Thymus (tissue), 11 donors: Measurements from ENCODE around the gene COL10A1. TPM values are rescaled to one million over a fixed set of nuclear protein-coding genes. Genes with fewer than 3 reads are reported as not detected.

Experiments used
- DNase-seq, 9 donors: peaks; one replicate each; pipeline ENCODE4 v3.0.0-alpha.2; 2013; ENCODE audit warnings: low spot score in 9 of 9, low read depth in 6 of 9, missing footprints in 1 of 9
- H3K27ac ChIP-seq, 2 donors: one replicate each; pipeline ENCODE4 v1.5.1; 2013; ENCODE audit warnings: control low read depth in 1 of 2, low read depth in 1 of 2, low read length in 1 of 2, mild to moderate bottlenecking in 1 of 2, moderate library complexity in 1 of 2
- H3K27me3 ChIP-seq, 2 donors: one replicate each; pipeline ENCODE4 v1.5.1; 2013; ENCODE audit warnings: low read length in 1 of 2; ENCODE audit not compliant: control insufficient read depth in 2 of 2, insufficient read depth in 1 of 2
- H3K36me3 ChIP-seq, 2 donors: one replicate each; pipeline ENCODE4 v1.5.1; 2013; ENCODE audit warnings: low read length in 1 of 2, mild to moderate bottlenecking in 1 of 2, moderate library complexity in 1 of 2; ENCODE audit not compliant: control insufficient read depth in 2 of 2, insufficient read depth in 2 of 2
- H3K4me1 ChIP-seq, 2 donors: one replicate each; pipeline ENCODE4 v1.5.1; 2013; ENCODE audit warnings: low read length in 2 of 2; ENCODE audit not compliant: control insufficient read depth in 2 of 2, insufficient read depth in 2 of 2
- H3K4me3 ChIP-seq, 2 donors: one replicate each; pipeline ENCODE4 v1.5.1; 2013; ENCODE audit warnings: low read length in 2 of 2, control low read depth in 1 of 2, mild to moderate bottlenecking in 1 of 2
- H3K9me3 ChIP-seq, 2 donors: one replicate each; pipeline ENCODE4 v1.5.1; 2013; ENCODE audit warnings: low read length in 1 of 2, mild to moderate bottlenecking in 1 of 2; ENCODE audit not compliant: control insufficient read depth in 2 of 2, insufficient read depth in 1 of 2
- WGBS: extraction: QIAGEN DNeasy Blood & Tissue Kit; methylation state at CpG from one replicate; pipeline ENCODE4 v1.1.7; 2013; 5-methylcytosine and 5-hydroxymethylcytosine counted together
- polyA plus RNA-seq: library from polyadenylated mRNA; stranded (reverse); fragments of 200-250 nt; gene quantifications from one replicate; pipeline ENCODE4 v1.2.3, GENCODE V29; 2013
- total RNA-seq: library from RNA; stranded (reverse); fragments of 120-200 nt; gene quantifications from one replicate; pipeline ENCODE4 v1.2.4, GENCODE V29; 2013
- donor health status: healthy.

Gene COL10A1
- total and polyA plus RNA-seq, 2 donors, result 0.21 to 0.24 TPM

DNA sequence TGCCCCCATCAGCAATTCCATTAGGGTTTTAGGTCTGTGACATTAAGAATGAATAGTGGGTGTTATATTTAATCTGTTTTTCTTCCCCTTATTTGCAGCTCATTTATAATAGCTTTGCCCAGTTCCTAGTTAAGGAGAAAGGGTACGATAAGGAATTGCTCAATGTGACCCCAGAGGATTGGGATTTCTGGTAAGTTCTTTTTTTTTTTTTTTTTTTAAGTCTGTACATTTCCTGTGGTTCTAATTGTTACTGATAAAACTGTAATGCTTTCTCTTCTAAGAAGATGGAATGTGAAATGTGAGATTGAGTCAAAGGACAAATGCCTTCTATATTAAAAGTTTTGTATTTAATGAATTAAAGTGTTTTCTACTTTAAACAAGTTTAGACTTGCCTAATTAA is 19.8 kb downstream of the COL10A1 start:
- no peak for DNase-seq
- no peaks in the 10 kb centered on the region for H3K9me3 ChIP-seq
- H3K27ac ChIP-seq, result no peak overlapping the region
- peaks cover 6 to 7% of the 10 kb centered on the region in 2 donors for H3K4me1 ChIP-seq
- H3K36me3 ChIP-seq, result peaks cover 0 to 3% of the 10 kb centered on the region in 2 donors
- WGBS, result 81% methylated on average over 1 of the region's 1 CpG
- H3K4me3 ChIP-seq, result no peak overlapping the region
- no peaks in the 10 kb centered on the region for H3K27me3 ChIP-seq

- H3K36me3 ChIP-seq, result no peaks in the 10 kb centered on the region
- DNase-seq, result no peak
- H3K9me3 ChIP-seq, result peaks cover 0 to 1% of the 10 kb centered on the region in 2 donors
- H3K27me3 ChIP-seq, result peaks cover 0 to 2% of the 10 kb centered on the region in 2 donors
- H3K4me3 ChIP-seq, result no peak overlapping the region
- H3K27ac ChIP-seq, result no peak overlapping the region
- peaks cover 7 to 9% of the 10 kb centered on the region in 2 donors for H3K4me1 ChIP-seq
- 96% methylated on average over 3 of the region's 3 CpGs for WGBS
Measured at GRCh38 chr6:116105247-116105646, 20.7 kb downstream of the COL10A1 start.

DNA sequence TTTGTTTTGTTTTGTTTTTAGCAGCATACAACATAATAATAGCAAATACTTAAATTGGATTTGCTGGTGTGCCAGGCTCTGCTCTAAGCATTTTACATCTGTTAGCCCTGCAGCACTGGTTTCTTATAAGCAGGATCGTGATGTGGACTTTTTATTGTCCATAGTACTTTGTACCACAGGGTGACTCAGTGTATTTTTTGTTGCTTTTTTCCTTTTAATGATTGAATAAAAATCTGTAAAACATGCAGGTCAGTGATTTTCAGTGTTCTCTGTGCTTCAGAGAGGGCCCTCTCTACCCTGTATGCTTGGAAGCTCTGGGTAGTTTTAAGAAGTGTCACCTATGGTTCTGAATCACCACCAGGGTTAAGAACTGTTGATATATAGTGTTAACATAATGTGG is 21.3 kb downstream of the COL10A1 start:
- peaks cover 0 to 1% of the 10 kb centered on the region in 2 donors for H3K9me3 ChIP-seq
- H3K27ac ChIP-seq, result no peak overlapping the region
- H3K36me3 ChIP-seq, result no peaks in the 10 kb centered on the region
- peaks cover 7 to 9% of the 10 kb centered on the region in 2 donors for H3K4me1 ChIP-seq
- 97% methylated on average over 1 of the region's 1 CpG for WGBS
- peaks cover 0 to 2% of the 10 kb centered on the region in 2 donors for H3K27me3 ChIP-seq
- no peak for DNase-seq
- H3K4me3 ChIP-seq, result no peak overlapping the region

DNA sequence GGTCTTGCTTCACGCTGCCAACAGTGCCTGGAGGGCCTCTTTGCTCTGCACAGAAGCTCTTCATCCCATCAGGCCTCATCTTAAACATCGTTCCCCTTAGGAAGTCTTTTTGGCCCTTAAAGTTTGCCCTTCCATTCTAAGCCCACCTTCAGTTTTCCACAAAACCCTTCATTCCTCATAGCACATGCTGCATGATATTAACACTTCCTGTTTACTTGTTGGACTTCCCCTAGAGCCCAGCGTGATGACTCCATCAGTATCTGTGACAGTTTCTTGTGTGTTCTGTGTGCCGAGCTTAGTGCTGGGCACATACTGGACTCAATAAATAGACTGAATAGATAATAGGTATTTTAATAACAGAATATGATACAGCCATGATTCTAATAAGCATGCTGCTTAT is 23.1 kb downstream of the COL10A1 start:
- 92% methylated on average over 4 of the region's 4 CpGs for WGBS
- H3K27ac ChIP-seq, result no peak overlapping the region
- peaks cover 0 to 5% of the 10 kb centered on the region in 2 donors for H3K27me3 ChIP-seq
- no peaks in the 10 kb centered on the region for H3K36me3 ChIP-seq
- DNase-seq, result no peak
- peaks cover 0 to 1% of the 10 kb centered on the region in 2 donors for H3K9me3 ChIP-seq
- no peak overlapping the region for H3K4me3 ChIP-seq
- H3K4me1 ChIP-seq, result peaks cover 7 to 9% of the 10 kb centered on the region in 2 donors

DNA sequence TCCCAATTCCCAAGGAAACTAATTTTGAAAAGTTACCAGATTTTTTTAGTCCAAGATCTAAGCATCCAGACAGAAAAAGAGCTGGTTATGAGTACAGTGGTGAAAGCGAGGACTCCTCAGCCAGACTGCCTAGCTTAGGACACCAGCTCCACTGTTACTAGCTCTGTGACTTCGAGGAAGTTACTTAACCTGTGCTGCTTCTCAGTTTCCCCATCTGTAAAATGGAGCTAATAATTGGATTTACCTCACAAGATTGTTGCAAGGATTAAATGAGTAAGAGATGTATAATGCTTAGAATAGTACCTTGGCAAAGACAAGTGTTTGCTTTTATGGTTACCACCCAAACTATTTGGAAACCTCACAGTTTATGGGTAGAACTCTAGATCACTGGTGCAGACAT is 24.1 kb downstream of the COL10A1 start:
- Histone ChIP-seq H3K27ac (no peak overlapping the region), H3K4me1 (peaks cover 7 to 9% of the 10 kb centered on the region in 2 donors), H3K27me3 (peaks cover 0 to 5% of the 10 kb centered on the region in 2 donors), H3K4me3 (peak overlapping the region; percentile 62 to 88), H3K36me3 (no peaks in the 10 kb centered on the region), H3K9me3 (peaks cover under 1 to 1% of the 10 kb centered on the region in 2 donors)
- no peak for DNase-seq
- 67% methylated on average over 2 of the region's 2 CpGs for whole genome bisulfite sequencing

DNA sequence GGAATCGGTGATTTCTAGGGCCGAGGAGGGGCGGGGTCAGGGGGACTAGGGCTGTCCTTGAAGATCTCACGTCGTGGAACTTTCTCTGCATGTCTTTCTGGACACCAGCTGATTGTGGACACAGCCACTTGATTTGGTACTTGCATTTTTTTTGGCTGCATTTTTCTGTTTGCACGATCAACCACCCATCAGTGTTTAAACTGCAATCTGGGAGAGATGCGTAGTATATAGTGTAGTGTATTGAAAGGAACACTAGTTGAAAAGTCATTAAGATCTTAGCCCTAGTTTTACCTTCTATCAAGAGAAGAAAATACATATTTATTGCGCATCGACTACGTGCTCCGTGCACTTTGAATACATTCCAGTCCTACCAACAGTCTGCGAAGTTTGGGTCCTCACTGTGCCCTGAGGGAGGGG is 24.6 kb downstream of the COL10A1 start:
- peak in 2 of 9 donors; percentile 10 to 30 for DNase-seq
- 2% methylated on average over 12 of the region's 12 CpGs for WGBS
- Histone ChIP-seq H3K9me3 (peaks cover 1 to 4% of the 10 kb centered on the region in 2 donors), H3K27me3 (peaks cover 0 to 5% of the 10 kb centered on the region in 2 donors), H3K36me3 (no peaks in the 10 kb centered on the region), H3K4me1 (peaks cover 7 to 9% of the 10 kb centered on the region in 2 donors), H3K4me3 (peak overlapping the region; percentile 62 to 88), H3K27ac (peak overlapping the region; percentile 72 to 97)

DNA sequence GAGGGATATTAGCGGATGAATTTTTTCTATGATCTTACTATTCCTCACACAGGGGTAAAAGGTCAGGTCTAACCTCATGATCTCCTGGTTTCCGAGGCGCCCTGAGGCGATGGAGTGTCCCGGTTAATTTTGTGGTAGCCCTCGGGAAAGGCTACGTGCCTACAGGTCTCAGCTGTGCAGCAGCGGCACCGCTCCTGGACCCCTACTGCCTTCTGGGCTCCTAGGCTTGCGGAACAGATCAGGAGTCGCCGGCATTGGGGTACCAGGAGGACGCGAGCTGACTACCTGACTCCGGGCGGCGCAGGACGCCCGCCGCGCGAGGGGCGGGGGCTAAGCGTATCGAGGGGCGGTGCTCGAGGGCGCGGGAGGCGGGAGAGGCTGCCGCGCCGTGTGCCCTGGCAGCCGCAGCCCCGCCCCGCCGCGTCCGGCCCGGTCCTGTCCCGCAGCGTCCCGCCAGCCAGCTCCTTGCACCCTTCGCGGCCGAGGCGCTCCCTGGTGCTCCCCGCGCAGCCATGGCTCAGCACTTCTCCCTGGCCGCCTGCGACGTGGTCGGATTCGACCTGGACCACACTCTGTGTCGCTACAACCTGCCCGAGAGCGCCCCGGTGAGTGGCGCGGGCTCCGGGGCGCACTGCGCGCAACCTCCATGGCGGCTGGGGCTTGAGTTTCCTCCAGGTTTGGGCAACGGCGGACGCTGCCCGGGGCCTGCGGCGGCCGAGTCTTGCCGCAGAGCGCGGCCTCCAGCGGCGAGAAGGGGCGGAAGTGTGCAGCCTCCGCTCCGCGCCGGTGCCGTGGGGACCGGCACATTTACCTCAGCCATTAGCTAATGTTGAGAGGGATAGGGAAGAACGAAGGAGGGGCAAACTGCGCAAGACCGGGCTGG is 25.3 kb downstream of the COL10A1 start, which contains the start of gene NT5DC1:
Gene NT5DC1, plus strand, starts transcription at position 435 of the 883 bp plus-strand sequence. Its CDS starts 78 bp downstream, at position 513.
- Histone ChIP-seq H3K9me3 (peaks cover 1 to 8% of the 10 kb centered on the region in 2 donors), H3K36me3 (no peaks in the 10 kb centered on the region), H3K27me3 (peaks cover 0 to 5% of the 10 kb centered on the region in 2 donors), H3K27ac (peak within 1 kb of the TSS; percentile 72 to 97), H3K4me1 (peaks cover 7 to 9% of the 10 kb centered on the region in 2 donors), H3K4me3 (peak within 1 kb of the TSS; percentile 62 to 88)
- peak; percentile 37 to 89 (median 66) for DNase-seq
- under 1% methylated on average over 87 of the region's 87 CpGs for WGBS

GRCh38 chr6:116099036-116099435 is 26.9 kb downstream of the COL10A1 start:
- Histone ChIP-seq H3K27me3 (peaks cover 0 to 5% of the 10 kb centered on the region in 2 donors), H3K4me3 (no peak overlapping the region), H3K36me3 (no peaks in the 10 kb centered on the region), H3K4me1 (peaks cover 4 to 9% of the 10 kb centered on the region in 2 donors), H3K27ac (no peak overlapping the region), H3K9me3 (peaks cover 1 to 8% of the 10 kb centered on the region in 2 donors)
- WGBS, result 90% methylated on average over 1 of the region's 1 CpG
- DNase-seq, result no peak
